PC-9 (cell line): ENCODE data around the gene TTC39C. TPM values are rescaled to one million over a fixed set of nuclear protein-coding genes. Genes with fewer than 3 reads are reported as not detected.
"Not testable (repeated sequence)": the region's sequence is repeated elsewhere in the genome, so short reads cannot be mapped to it uniquely, and the experiment has no call there.

Experiments
- BruUV-seq: library from RNA; stranded (reverse); fragments of 400-500 nt; replicated peaks from 2 replicates; lab custom pipeline; 2021; lab: Mats Ljungman, UMichigan
- CTCF ChIA-PET: fragments of 300-600 bp; sonication (Branson Sonifier 250); formaldehyde crosslinking; loops from one replicate; lab custom pipeline; 2022; ENCODE audit warnings: antibody characterized with exemption; lab: Charles Lee
- POLR2A ChIA-PET: fragments of 300-600 bp; sonication (Branson Sonifier 250); formaldehyde crosslinking; loops from one replicate; lab custom pipeline; 2022; ENCODE audit warnings: antibody characterized with exemption; ENCODE audit not compliant: unreplicated experiment; lab: Charles Lee
- DNase-seq, 2 experiments: peaks; one replicate each; pipeline versions ENCODE4 v3.0.0 to v3.0.0-alpha.2; 2015 to 2022; ENCODE audit warnings: mixed read lengths in 1 of 2
- H2AFZ ChIP-seq: fragments of 200-600 bp; sonication (generic); 2 replicates; pipeline ENCODE4 v1.8.1; 2017; ENCODE audit warnings: antibody characterized with exemption
- H3F3A ChIP-seq: fragments of 200-600 bp; sonication (generic); 2 replicates; pipeline ENCODE4 v1.8.1; 2017; ENCODE audit warnings: antibody characterized with exemption, mild to moderate bottlenecking, low read depth; ENCODE audit not compliant: insufficient read depth
- H3K27ac ChIP-seq: fragments of 200-600 bp; sonication (generic); 2 replicates; pipeline ENCODE4 v1.6.1; 2016; ENCODE audit warnings: mixed run types
- H3K27me3 ChIP-seq: fragments of 200-600 bp; sonication (generic); 2 replicates; pipeline ENCODE4 v1.6.1; 2016; ENCODE audit warnings: low read depth, mixed run types; ENCODE audit not compliant: insufficient read depth
- H3K36me3 ChIP-seq: fragments of 200-600 bp; sonication (generic); 2 replicates; pipeline ENCODE4 v1.6.1; 2016; ENCODE audit warnings: low read depth, mixed run types
- H3K4me1 ChIP-seq: fragments of 200-600 bp; sonication (generic); replicated peaks from 2 replicates; pipeline ENCODE4 v1.6.1; 2016; ENCODE audit warnings: mixed run types; ENCODE audit not compliant: insufficient read depth
- H3K4me2 ChIP-seq: fragments of 200-600 bp; sonication (generic); 2 replicates; pipeline ENCODE4 v1.6.1; 2017; ENCODE audit warnings: mixed run types
- H3K4me3 ChIP-seq: fragments of 200-600 bp; sonication (generic); 2 replicates; pipeline ENCODE4 v1.6.1; 2016; ENCODE audit warnings: mixed run types
- H3K79me2 ChIP-seq: fragments of 200-600 bp; sonication (generic); 2 replicates; pipeline ENCODE4 v1.6.1; 2017; ENCODE audit warnings: low read depth, mixed run types
- H3K9me2 ChIP-seq: fragments of 200-600 bp; sonication (generic); 2 replicates; pipeline ENCODE4 v1.8.1; 2017; ENCODE audit warnings: mild to moderate bottlenecking; ENCODE audit not compliant: insufficient read depth
- H3K9me3 ChIP-seq: fragments of 200-600 bp; sonication (generic); 2 replicates; pipeline ENCODE4 v1.8.1; 2016; ENCODE audit warnings: low read depth; ENCODE audit not compliant: insufficient read depth
- H4K20me1 ChIP-seq: fragments of 200-600 bp; sonication (generic); 2 replicates; pipeline ENCODE4 v1.8.1; 2017; ENCODE audit not compliant: insufficient read depth
- EZH2 ChIP-seq: fragments of 200-600 bp; sonication (generic); IDR thresholded peaks from 2 replicates; pipeline ENCODE4 v1.8.0; 2017; ENCODE audit warnings: antibody characterized with exemption, low read depth
- intact Hi-C: fragments of 100-400 bp; cut with micrococcal nuclease; formaldehyde crosslinking; loops from one replicate; pipeline ENCODE4 v1.10.0; 2022; ENCODE audit not compliant: unreplicated experiment
- total RNA-seq: library from RNA; stranded (reverse); gene quantifications from 2 replicates; pipeline ENCODE4 v1.2.3, GENCODE V29; 2021
- TF ChIP-seq, protein P1 (sequence below): fragments of 200-600 bp; sonication (generic); conservative IDR thresholded peaks from 2 replicates; pipeline ENCODE4 v1.6.1; 2017; ENCODE audit warnings: mixed run types, antibody characterized with exemption, mild to moderate bottlenecking, moderate library complexity

TTC39C gene
- total RNA-seq, 1 experiment from 2014 or later, result 15.3 TPM

DNA sequence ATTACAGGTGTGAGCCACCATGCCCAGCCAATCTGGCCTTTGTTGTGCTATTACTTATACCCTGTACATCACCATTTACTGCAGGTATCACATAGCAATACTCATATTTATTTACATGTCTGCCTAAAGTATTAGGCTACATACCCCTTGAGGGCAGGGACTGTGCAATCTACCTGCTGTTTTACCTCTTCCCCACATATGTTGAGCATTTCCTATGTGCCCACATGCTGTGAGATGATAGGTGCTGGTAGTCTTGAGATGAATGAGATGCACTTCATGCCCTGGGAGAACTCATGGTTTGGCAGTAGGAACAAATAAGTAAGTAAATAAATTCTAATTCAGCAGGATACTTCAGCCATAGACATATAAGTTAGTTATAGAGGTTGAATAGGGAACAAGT, 59.2 kb downstream of the TTC39C start:
- Histone ChIP-seq H3K4me2 (no peak overlapping the region), H3K79me2 (no peaks in the 10 kb centered on the region), H4K20me1 (no peaks in the 10 kb centered on the region), H3K27ac (no peak overlapping the region), H3K9me2 (no peaks in the 10 kb centered on the region), H3K4me1 (peaks cover 5% of the 10 kb centered on the region), H3K27me3 (no peaks in the 10 kb centered on the region), H3K36me3 (no peaks in the 10 kb centered on the region), H2AFZ (no peak overlapping the region), H3F3A (peaks cover 6% of the 10 kb centered on the region; the same call in 1 of the 2 replicates), H3K4me3 (no peak overlapping the region), H3K9me3 (no peaks in the 10 kb centered on the region)
- ChIA-PET CTCF (no interaction called here), POLR2A (no interaction called here)
- TF ChIP-seq, protein P1, sequence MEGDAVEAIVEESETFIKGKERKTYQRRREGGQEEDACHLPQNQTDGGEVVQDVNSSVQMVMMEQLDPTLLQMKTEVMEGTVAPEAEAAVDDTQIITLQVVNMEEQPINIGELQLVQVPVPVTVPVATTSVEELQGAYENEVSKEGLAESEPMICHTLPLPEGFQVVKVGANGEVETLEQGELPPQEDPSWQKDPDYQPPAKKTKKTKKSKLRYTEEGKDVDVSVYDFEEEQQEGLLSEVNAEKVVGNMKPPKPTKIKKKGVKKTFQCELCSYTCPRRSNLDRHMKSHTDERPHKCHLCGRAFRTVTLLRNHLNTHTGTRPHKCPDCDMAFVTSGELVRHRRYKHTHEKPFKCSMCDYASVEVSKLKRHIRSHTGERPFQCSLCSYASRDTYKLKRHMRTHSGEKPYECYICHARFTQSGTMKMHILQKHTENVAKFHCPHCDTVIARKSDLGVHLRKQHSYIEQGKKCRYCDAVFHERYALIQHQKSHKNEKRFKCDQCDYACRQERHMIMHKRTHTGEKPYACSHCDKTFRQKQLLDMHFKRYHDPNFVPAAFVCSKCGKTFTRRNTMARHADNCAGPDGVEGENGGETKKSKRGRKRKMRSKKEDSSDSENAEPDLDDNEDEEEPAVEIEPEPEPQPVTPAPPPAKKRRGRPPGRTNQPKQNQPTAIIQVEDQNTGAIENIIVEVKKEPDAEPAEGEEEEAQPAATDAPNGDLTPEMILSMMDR, result no peak
- TF ChIP-seq EZH2, result no peak
- BruUV-seq, result no TSS peak
- intact Hi-C loops, result no loop called here
- no peak for DNase-seq

DNA sequence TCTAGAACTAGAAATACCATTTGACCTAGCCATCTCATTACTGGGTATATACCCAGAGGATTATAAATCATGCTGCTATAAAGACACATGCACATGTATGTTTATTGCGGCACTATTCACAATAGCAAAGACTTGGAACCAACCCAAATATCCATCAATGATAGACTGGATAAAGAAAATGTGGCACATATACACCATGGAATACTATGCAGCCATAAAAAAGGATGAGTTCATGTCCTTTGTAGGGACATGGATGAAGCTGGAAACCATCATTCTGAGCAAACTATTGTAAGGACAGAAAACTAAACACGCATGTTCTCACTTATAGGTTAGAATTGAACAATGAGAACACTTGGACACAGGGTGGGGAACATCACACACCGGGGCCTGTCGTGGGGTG, 60.2 kb downstream of the TTC39C start:
- H3K9me2 ChIP-seq, H3K79me2 ChIP-seq, CTCF ChIA-PET, H3K27me3 ChIP-seq, H4K20me1 ChIP-seq, H3K36me3 ChIP-seq, POLR2A ChIA-PET, H3K27ac ChIP-seq, H3K4me2 ChIP-seq, H2AFZ ChIP-seq, H3K4me3 ChIP-seq, H3F3A ChIP-seq, DNase-seq, BruUV-seq, H3K9me3 ChIP-seq, H3K4me1 ChIP-seq: not testable (repeated sequence)
- intact Hi-C loops, result loop anchor here (5.0 kb wide), 1 partner anchor 122 kb away; no protein-coding TSS in a partner anchor

DNA sequence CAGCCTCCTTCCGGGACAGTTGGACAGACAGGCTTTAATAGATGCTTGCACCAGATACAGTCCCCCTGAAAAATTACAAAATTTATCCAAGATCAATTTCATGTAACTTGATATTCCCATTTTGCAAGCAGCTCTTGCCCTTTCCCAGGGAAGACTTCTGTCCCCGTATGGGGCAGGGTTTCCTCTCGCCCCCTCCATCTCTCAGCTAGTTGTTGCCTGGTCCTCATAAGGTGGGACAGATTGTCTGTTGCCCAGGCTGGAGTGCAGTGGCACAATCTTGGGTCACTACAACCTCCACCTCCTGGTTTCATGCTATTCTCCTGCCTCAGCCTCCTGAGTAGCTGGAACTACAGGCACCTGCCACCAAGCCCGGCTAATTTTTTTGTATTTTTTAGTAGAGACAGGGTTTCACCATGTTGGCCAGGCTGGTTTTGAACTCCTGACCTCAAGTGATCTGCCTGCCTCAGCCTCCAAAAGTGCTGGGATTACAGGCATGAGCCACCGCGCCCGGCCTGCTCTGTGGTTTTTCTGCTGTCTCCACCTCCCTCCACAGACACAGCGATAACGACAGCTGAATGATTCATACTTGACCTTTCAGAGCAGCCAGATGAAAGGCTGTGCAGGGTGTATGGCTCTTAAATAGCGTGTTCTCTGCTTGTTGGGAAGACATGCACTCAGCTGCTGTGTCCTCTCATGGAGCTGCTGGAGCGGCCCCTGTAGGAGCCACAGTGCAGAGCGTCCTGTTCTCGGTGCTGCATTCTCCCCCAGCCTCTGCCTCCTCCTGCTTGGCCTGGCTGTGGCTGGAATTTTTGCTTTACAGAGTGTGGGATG, 61.4 kb downstream of the TTC39C start:
- POLR2A ChIA-PET, result interaction anchor here (0.6 kb wide), 2 partner anchors 37 to 361 kb away, joined by 3 read pairs; no protein-coding TSS in a partner anchor
- Histone ChIP-seq H3K4me2 (no peak overlapping the region), H2AFZ (no peak overlapping the region), H3K4me1 (peaks cover 5% of the 10 kb centered on the region), H3K27ac (0 out of 2 replicates have a peak overlapping the region, but pooled peaks have one; percentile 39), H3K27me3 (no peaks in the 10 kb centered on the region), H4K20me1 (no peaks in the 10 kb centered on the region), H3K4me3 (no peak overlapping the region), H3K9me3 (no peaks in the 10 kb centered on the region), H3K79me2 (no peaks in the 10 kb centered on the region), H3F3A (peaks cover 6% of the 10 kb centered on the region; the same call in 1 of the 2 replicates), H3K9me2 (no peaks in the 10 kb centered on the region), H3K36me3 (no peaks in the 10 kb centered on the region)
- no peak for TF ChIP-seq EZH2
- TF ChIP-seq, protein P1, result peak; percentile 29; the same call in 1 of the 2 replicates
- CTCF ChIA-PET, result no interaction called here
- intact Hi-C loops, result loop anchor here (2.0 to 5.0 kb wide), 2 partner anchors 53 to 124 kb away; no protein-coding TSS in a partner anchor
- BruUV-seq, result no TSS peak
- DNase-seq, result peak; percentile 70 to 88
